HCT116 (cell line): Measurements from ENCODE around the gene PDXK. TPM values are rescaled to one million over a fixed set of nuclear protein-coding genes. Genes with fewer than 3 reads are reported as not detected.

Experiments
- ATAC-seq: fragments of 200-7000 bp; cut with Tn5 transposase; 2 replicates; pipeline ENCODE4 v1.9.1; 2020; ENCODE audit warnings: mild to moderate bottlenecking, moderate library complexity
- BruUV-seq: library from RNA; stranded (reverse); fragments of 400-500 nt; replicated peaks from 2 replicates; lab custom pipeline; 2021; lab: Mats Ljungman, UMichigan
- CTCF ChIA-PET: fragments of 300-600 bp; sonication (Branson Sonifier 250); formaldehyde crosslinking; loops from one replicate; lab custom pipeline; 2021; ENCODE audit warnings: antibody characterized with exemption; lab: Charles Lee
- POLR2A ChIA-PET: fragments of 300-600, 350-600 bp; sonication (Branson Sonifier 250); formaldehyde crosslinking; loops from one replicate; lab custom pipeline; 2021; ENCODE audit warnings: antibody characterized with exemption; lab: Charles Lee
- RAD21 ChIA-PET, 2 experiments: fragments of 300-600 bp; sonication (Branson Sonifier 250); formaldehyde crosslinking; loops; one replicate each; lab custom pipeline; 2023; ENCODE audit warnings: low total read pairs in 2 of 2; ENCODE audit not compliant: uncharacterized antibody in 2 of 2, unreplicated experiment in 2 of 2, low non-redundant PET in 1 of 2; lab: Charles Lee
- DNase-seq: peaks from one replicate; pipeline ENCODE4 v3.0.0-alpha.2; 2010; ENCODE audit warnings: low read depth, low spot score
- H2AFZ ChIP-seq: fragments of 200-600 bp; shearing (Covaris generic), sonication (generic); 2 replicates; pipeline ENCODE4 v1.6.1; 2017; ENCODE audit warnings: low read depth, mixed run types, mixed read lengths, antibody characterized with exemption, low read length; ENCODE audit not compliant: poor library complexity, severe bottlenecking
- H3K27ac ChIP-seq: 2 replicates; pipeline ENCODE4 v1.5.1; 2012; ENCODE audit warnings: low read depth, low read length
- H3K27me3 ChIP-seq: fragments of 200-600 bp; sonication (generic); 2 replicates; pipeline ENCODE4 v1.6.1; 2016; ENCODE audit warnings: mixed run types, low read length, mixed read lengths; ENCODE audit not compliant: insufficient read depth
- H3K36me3 ChIP-seq, 2 experiments: fragments of 200-500 bp in 1 of 2; fragments of 200-600 bp in 1 of 2; sonication (Bioruptor generic) in 1 of 2; sonication (generic) in 1 of 2; 2 replicates each; pipeline versions ENCODE4 v1.5.1 to v1.6.1; 2014 to 2016; ENCODE audit warnings: low read length in 2 of 2, inconsistent platforms in 1 of 2, mixed read lengths in 1 of 2, mixed run types in 1 of 2; ENCODE audit not compliant: insufficient read depth in 2 of 2, control insufficient read depth in 1 of 2
- H3K4me1 ChIP-seq, 2 experiments: fragments of 200-600 bp in 1 of 2; sonication (generic) in 1 of 2; 2 replicates each; pipeline versions ENCODE4 v1.5.1 to v1.6.1; 2012 to 2017; ENCODE audit warnings: low read length in 2 of 2, inconsistent platforms in 1 of 2, mild to moderate bottlenecking in 1 of 2, mixed read lengths in 1 of 2, mixed run types in 1 of 2, moderate library complexity in 1 of 2; ENCODE audit not compliant: insufficient read depth in 2 of 2, control insufficient read depth in 1 of 2
- H3K4me2 ChIP-seq: fragments of 200-600 bp; sonication (generic); 2 replicates; pipeline ENCODE4 v1.6.1; 2017; ENCODE audit warnings: mixed run types, low read length, mixed read lengths
- H3K4me3 ChIP-seq, 2 experiments: fragments of 200-600 bp in 1 of 2; sonication (generic) in 1 of 2; replicated peaks in 1 of 2; 2 replicates each; pipeline ENCODE4 v1.5.1; 2011 to 2016; ENCODE audit warnings: low read length in 2 of 2, control low read depth in 1 of 2, low read depth in 1 of 2, mild to moderate bottlenecking in 1 of 2, mixed read lengths in 1 of 2, mixed run types in 1 of 2
- H3K79me2 ChIP-seq: fragments of 200-600 bp; sonication (generic); 2 replicates; pipeline ENCODE4 v1.6.1; 2017; ENCODE audit warnings: mild to moderate bottlenecking, mixed run types, low read length, moderate library complexity, mixed read lengths; ENCODE audit not compliant: insufficient read depth
- H3K9ac ChIP-seq: fragments of 200-600 bp; sonication (generic); 2 replicates; pipeline ENCODE4 v1.6.1; 2016; ENCODE audit warnings: low read length, mixed read lengths
- H3K9me2 ChIP-seq: fragments of 200-600 bp; sonication (generic), shearing (Covaris generic); 2 replicates; pipeline ENCODE4 v1.6.1; 2017; ENCODE audit warnings: mixed run types, mild to moderate bottlenecking, moderate library complexity; ENCODE audit not compliant: insufficient read depth
- H3K9me3 ChIP-seq, 2 experiments: fragments of 200-500 bp in 1 of 2; fragments of 200-600 bp in 1 of 2; sonication (Bioruptor generic) in 1 of 2; sonication (generic) in 1 of 2; 2 replicates each; pipeline ENCODE4 v1.6.1; 2014 to 2017; ENCODE audit warnings: low read length in 2 of 2, mixed read lengths in 2 of 2, inconsistent platforms in 1 of 2, low read depth in 1 of 2, mild to moderate bottlenecking in 1 of 2, mixed run types in 1 of 2, moderate library complexity in 1 of 2; ENCODE audit not compliant: control insufficient read depth in 1 of 2, insufficient read depth in 1 of 2
- H4K20me1 ChIP-seq: fragments of 200-600 bp; sonication (generic), shearing (Covaris generic); 2 replicates; pipeline ENCODE4 v1.6.1; 2017; ENCODE audit warnings: mixed run types, mild to moderate bottlenecking, moderate library complexity; ENCODE audit not compliant: insufficient read depth
- ATF3 ChIP-seq: IDR thresholded peaks from 2 replicates; pipeline ENCODE4 v1.6.1; 2012
- ELF1 ChIP-seq: IDR thresholded peaks from 2 replicates; pipeline ENCODE4 v1.6.1; 2012; ENCODE audit warnings: low read depth, borderline replicate concordance
- EZH2 ChIP-seq: fragments of 200-600 bp; sonication (generic); IDR thresholded peaks from 2 replicates; pipeline ENCODE4 v1.6.1; 2017; ENCODE audit warnings: antibody characterized with exemption, mixed run types
- MAX ChIP-seq: IDR thresholded peaks from 2 replicates; pipeline ENCODE4 v1.6.1; 2012
- POLR2AphosphoS5 ChIP-seq: IDR thresholded peaks from 2 replicates; pipeline ENCODE4 v1.6.1; 2011; ENCODE audit warnings: mild to moderate bottlenecking, low read depth, low read length, moderate library complexity
- REST ChIP-seq: IDR thresholded peaks from 2 replicates; pipeline ENCODE4 v1.6.1; 2012; ENCODE audit warnings: low read depth
- SP1 ChIP-seq: IDR thresholded peaks from 2 replicates; pipeline ENCODE4 v1.6.1; 2012; ENCODE audit warnings: low read depth
- TCF7L2 ChIP-seq: IDR thresholded peaks from 2 replicates; pipeline ENCODE4 v1.7.0; 2011; ENCODE audit warnings: borderline replicate concordance, inconsistent platforms; ENCODE audit not compliant: insufficient read depth, insufficient read length; ENCODE audit errors: extremely low read depth
- YY1 ChIP-seq: IDR thresholded peaks from 2 replicates; pipeline ENCODE4 v1.6.1; 2011; ENCODE audit warnings: low read length, low read depth, moderate library complexity, mild to moderate bottlenecking; ENCODE audit not compliant: insufficient replicate concordance; ENCODE audit errors: extremely low read depth
- ZNF274 ChIP-seq: fragments of 200-500 bp; sonication (Bioruptor generic); IDR thresholded peaks from 2 replicates; pipeline ENCODE4 v1.6.1; 2014; ENCODE audit warnings: mild to moderate bottlenecking, low read depth, low read length, inconsistent platforms
- intact Hi-C: fragments of 100-400 bp; cut with micrococcal nuclease; formaldehyde crosslinking; loops from 2 replicates; pipeline ENCODE4 v1.10.0; 2022
- total RNA-seq: library from RNA; stranded (reverse); gene quantifications from one replicate; pipeline ENCODE4 v1.2.1, GENCODE V29; 2021; ENCODE audit not compliant: unreplicated experiment

The PDXK gene
- total RNA-seq, 1 experiment from 2014 or later: 127 TPM

- Histone ChIP-seq H3K4me3 (peak overlapping the region; percentile 96 to 99), H4K20me1 (peaks cover 5% of the 10 kb centered on the region; the same call in 1 of the 2 replicates), H3K36me3 (peaks cover 3 to 22% of the 10 kb centered on the region in 2 experiments; a peak in 1 of 4 replicates), H2AFZ (no peak overlapping the region), H3K9me3 (no peaks in the 10 kb centered on the region), H3K9me2 (no peaks in the 10 kb centered on the region), H3K4me2 (peak overlapping the region; percentile 99), H3K9ac (peak overlapping the region; percentile 99), H3K27me3 (no peaks in the 10 kb centered on the region), H3K79me2 (peaks cover 56% of the 10 kb centered on the region), H3K4me1 (peaks cover 26 to 60% of the 10 kb centered on the region in 2 experiments), H3K27ac (peak overlapping the region; percentile 72)
- CTCF ChIA-PET: no interaction called here
- POLR2A ChIA-PET: no interaction called here
- TF ChIP-seq TCF7L2: no peak
- TF ChIP-seq MAX: no peak
- no peak for TF ChIP-seq YY1
- TF ChIP-seq ZNF274: no peak
- no peak for TF ChIP-seq SP1
- TF ChIP-seq POLR2AphosphoS5: no peak
- TF ChIP-seq EZH2: no peak
- no peak for TF ChIP-seq REST
- TF ChIP-seq ELF1: no peak
- no peak for TF ChIP-seq ATF3
- RAD21 ChIA-PET: no interaction called here
- no TSS peak for BruUV-seq
- intact Hi-C loops: no loop called here
- DNase-seq (no peak), ATAC-seq (peak; percentile 5; the same call in 1 of the 2 replicates)
Measured at GRCh38 chr21:43719748-43720538, 1.0 kb downstream of the PDXK start.
